ENCODE results near the gene G6PC3. TPM values are rescaled to one million over a fixed set of nuclear protein-coding genes. Genes with fewer than 3 reads are reported as not detected.

G6PC3 gene
- total and polyA plus RNA-seq, 2 donors from 2014 or later, result 70.0 to 150 TPM

GRCh38 chr17:44123356-44124117, 53.0 kb downstream of the G6PC3 start, which contains the start of gene HDAC5:
Gene HDAC5 (minus strand): TSS chr17:44123641. CDS start chr17:44117515, 6,126 bp downstream.
- DNase-seq (peak; percentile 97 to 99 (median 98)), FAIRE-seq (no peak)
- intact Hi-C loops (cut with DNase I), result no loop called here
- TF ChIP-seq CTCF (IDR thresholded peaks at IDR 0.05; ENCODE audit: borderline replicate concordance, extremely low read depth, insufficient read depth), result peak; percentile 53
- H3K27me3 ChIP-seq (ENCODE audit: control insufficient read depth, insufficient read depth, low read length), result no peaks in the 10 kb centered on the region
- peak within 1 kb of the TSS; percentile 88 to 94 for H3K27ac ChIP-seq (ENCODE audit: low read depth in 2 of 2, low read length in 2 of 2)
- H3K36me3 ChIP-seq (ENCODE audit: control insufficient read depth in 2 of 3, insufficient read depth in 3 of 3, low read length in 3 of 3), result no peaks in the 10 kb centered on the region
- peak within 1 kb of the TSS; percentile 74 to 91 (median 82) for H3K9ac ChIP-seq (ENCODE audit: low read length in 3 of 3)
- peaks cover 0 to 26% (median 12%) of the 10 kb centered on the region in 3 donors for H3K4me1 ChIP-seq (ENCODE audit: control insufficient read depth in 2 of 3, insufficient read depth in 2 of 3, low read depth in 1 of 3, low read length in 3 of 3)
- peak within 1 kb of the TSS; percentile 89 to 93 (median 93) for H3K4me3 ChIP-seq (ENCODE audit: low read length in 3 of 3)
- H3K9me3 ChIP-seq (ENCODE audit: control insufficient read depth in 2 of 3, insufficient read depth in 1 of 3, low read length in 3 of 3), result no peaks in the 10 kb centered on the region

GRCh38 chr17:44124118-44124438, 53.5 kb downstream of the G6PC3 start:
- Histone ChIP-seq H3K27ac (ENCODE audit: low read depth in 2 of 2, low read length in 2 of 2) (peak overlapping the region; percentile 88 to 94), H3K4me3 (ENCODE audit: low read length in 3 of 3) (peak overlapping the region; percentile 89 to 93 (median 93)), H3K27me3 (ENCODE audit: control insufficient read depth, insufficient read depth, low read length) (no peaks in the 10 kb centered on the region), H3K9ac (ENCODE audit: low read length in 3 of 3) (peak overlapping the region; percentile 41 to 91 (median 74)), H3K36me3 (ENCODE audit: control insufficient read depth in 2 of 3, insufficient read depth in 3 of 3, low read length in 3 of 3) (no peaks in the 10 kb centered on the region), H3K9me3 (ENCODE audit: control insufficient read depth in 2 of 3, insufficient read depth in 1 of 3, low read length in 3 of 3) (no peaks in the 10 kb centered on the region), H3K4me1 (ENCODE audit: control insufficient read depth in 2 of 3, insufficient read depth in 2 of 3, low read depth in 1 of 3, low read length in 3 of 3) (peaks cover 0 to 21% (median 12%) of the 10 kb centered on the region in 3 donors)
- intact Hi-C loops (cut with DNase I), result no loop called here
- FAIRE-seq (no peak), DNase-seq (no peak)
- TF ChIP-seq CTCF (IDR thresholded peaks at IDR 0.05; ENCODE audit: borderline replicate concordance, extremely low read depth, insufficient read depth), result no peak

Other genes with a start within 250 kb of the G6PC3 start
- 5.8 TPM for gene MPP3, start 237.6 kb upstream of the G6PC3 start, total RNA-seq
- 3.2 TPM for gene MPP3, start 237.6 kb upstream of the G6PC3 start, polyA plus RNA-seq (ENCODE audit: insufficient read depth, low read depth, low replicate concordance)
- gene CD300LG, start 223.6 kb upstream of the G6PC3 start, total RNA-seq, result 1.2 TPM
- gene CD300LG, start 223.6 kb upstream of the G6PC3 start, polyA plus RNA-seq (ENCODE audit: insufficient read depth, low read depth, low replicate concordance), result 3.1 TPM
- 1.2 TPM for gene MPP2, start 163.2 kb upstream of the G6PC3 start, total RNA-seq
- gene MPP2, start 163.2 kb upstream of the G6PC3 start, polyA plus RNA-seq (ENCODE audit: insufficient read depth, low read depth, low replicate concordance), result 2.7 TPM
- not detected for gene PPY, start 128.3 kb upstream of the G6PC3 start, total RNA-seq
- not detected for gene PPY, start 128.3 kb upstream of the G6PC3 start, polyA plus RNA-seq (ENCODE audit: insufficient read depth, low read depth, low replicate concordance)
- not detected for gene PYY, start 116.8 kb upstream of the G6PC3 start, total RNA-seq
- not detected for gene PYY, start 116.8 kb upstream of the G6PC3 start, polyA plus RNA-seq (ENCODE audit: insufficient read depth, low read depth, low replicate concordance)
- 3.5 TPM for gene NAGS, start 66.1 kb upstream of the G6PC3 start, total RNA-seq
- gene NAGS, start 66.1 kb upstream of the G6PC3 start, polyA plus RNA-seq (ENCODE audit: insufficient read depth, low read depth, low replicate concordance), result 8.7 TPM
- gene TMEM101, start 55.8 kb upstream of the G6PC3 start, total RNA-seq, result 31.2 TPM
- gene TMEM101, start 55.8 kb upstream of the G6PC3 start, polyA plus RNA-seq (ENCODE audit: insufficient read depth, low read depth, low replicate concordance), result 111 TPM
- 47.6 TPM for gene LSM12, start 4.1 kb upstream of the G6PC3 start, total RNA-seq
- gene LSM12, start 4.1 kb upstream of the G6PC3 start, polyA plus RNA-seq (ENCODE audit: insufficient read depth, low read depth, low replicate concordance), result 29.0 TPM
- 35.6 TPM for gene HDAC5, start 52.9 kb downstream of the G6PC3 start, total RNA-seq
- gene HDAC5, start 52.9 kb downstream of the G6PC3 start, polyA plus RNA-seq (ENCODE audit: insufficient read depth, low read depth, low replicate concordance), result 25.3 TPM
- gene HROB, start 71.2 kb downstream of the G6PC3 start, total RNA-seq, result 0.88 TPM
- gene HROB, start 71.2 kb downstream of the G6PC3 start, polyA plus RNA-seq (ENCODE audit: insufficient read depth, low read depth, low replicate concordance), result 0.17 TPM
- gene ASB16, start 100.0 kb downstream of the G6PC3 start, total RNA-seq, result 0.25 TPM
- gene ASB16, start 100.0 kb downstream of the G6PC3 start, polyA plus RNA-seq (ENCODE audit: insufficient read depth, low read depth, low replicate concordance), result 0.90 TPM
- 37.7 TPM for gene TMUB2, start 116.2 kb downstream of the G6PC3 start, total RNA-seq
- 39.2 TPM for gene TMUB2, start 116.2 kb downstream of the G6PC3 start, polyA plus RNA-seq (ENCODE audit: insufficient read depth, low read depth, low replicate concordance)
- gene ATXN7L3, start 129.1 kb downstream of the G6PC3 start, total RNA-seq, result 64.8 TPM
- gene ATXN7L3, start 129.1 kb downstream of the G6PC3 start, polyA plus RNA-seq (ENCODE audit: insufficient read depth, low read depth, low replicate concordance), result 20.0 TPM
- 98.8 TPM for gene UBTF, start 148.9 kb downstream of the G6PC3 start, total RNA-seq
- gene UBTF, start 148.9 kb downstream of the G6PC3 start, polyA plus RNA-seq (ENCODE audit: insufficient read depth, low read depth, low replicate concordance), result 46.1 TPM
- 2.1 TPM for gene SLC4A1, start 197.4 kb downstream of the G6PC3 start, total RNA-seq
- gene SLC4A1, start 197.4 kb downstream of the G6PC3 start, polyA plus RNA-seq (ENCODE audit: insufficient read depth, low read depth, low replicate concordance), result 201 TPM
- gene RUNDC3A, start 237.9 kb downstream of the G6PC3 start, total RNA-seq, result 2.2 TPM
- 6.4 TPM for gene RUNDC3A, start 237.9 kb downstream of the G6PC3 start, polyA plus RNA-seq (ENCODE audit: insufficient read depth, low read depth, low replicate concordance)